ENCODE results near the gene WNT5A. TPM values are rescaled to one million over a fixed set of nuclear protein-coding genes. Genes with fewer than 3 reads are reported as not detected.
A peak's percentile ranks its signal among the peaks of the same experiment; 100 is the strongest.

WNT5A gene
- total RNA-seq, 1 experiment from 2014 or later = 1.1 TPM

DNA sequence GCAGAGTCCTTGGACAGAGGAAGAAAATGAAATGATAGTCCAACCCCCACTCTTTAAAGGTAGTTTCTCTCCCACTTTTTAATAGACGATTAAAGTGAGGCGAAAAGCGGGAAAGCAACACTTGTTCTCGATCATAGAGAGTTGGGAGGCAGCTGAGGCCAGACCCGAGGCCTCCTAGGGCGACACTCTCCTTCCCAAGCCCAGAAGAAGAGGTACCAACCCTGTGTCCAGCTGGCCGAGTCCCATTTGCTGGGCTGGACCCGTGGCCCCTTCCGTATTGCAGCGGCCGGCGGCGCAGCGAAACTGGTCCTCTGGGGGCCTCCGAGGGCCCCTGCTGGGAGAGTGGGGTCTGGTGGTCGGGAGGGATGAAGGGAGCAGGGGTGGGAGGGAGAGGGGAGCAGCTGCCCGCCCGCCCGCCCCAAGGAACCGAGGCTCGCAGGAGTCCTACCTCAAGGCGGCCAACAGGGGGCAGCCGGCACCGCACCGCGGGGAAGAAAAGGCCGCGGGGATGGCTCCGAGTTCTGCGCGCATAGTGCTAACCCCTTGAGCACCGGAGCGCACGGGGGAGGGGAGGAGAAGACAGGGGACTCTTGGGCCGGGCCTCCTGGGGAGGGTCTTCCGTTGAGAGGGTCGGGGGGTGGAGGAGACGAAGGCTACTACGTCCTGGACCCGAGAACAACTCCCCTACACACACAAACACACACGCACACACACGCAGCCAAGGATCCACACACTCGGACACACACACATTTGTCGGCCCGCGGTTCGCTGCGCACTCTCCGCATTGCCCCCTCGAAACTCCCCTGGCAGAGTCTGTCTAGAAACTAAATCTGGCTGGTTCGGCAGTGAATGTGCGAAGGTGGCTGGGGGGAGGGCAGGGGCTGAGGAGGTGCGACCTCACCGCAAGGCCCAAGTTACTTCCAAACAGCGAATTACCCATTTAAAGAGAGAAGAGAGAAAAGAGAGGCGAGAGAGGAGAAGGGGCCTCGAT lies 2.0 kb downstream of the WNT5A start:
- H3K14ac ChIP-seq (ENCODE audit: insufficient read depth, low read length) = no peak overlapping the region
- no peaks in the 10 kb centered on the region for H3K79me1 ChIP-seq (ENCODE audit: insufficient read depth, low read depth, low read length, poor library complexity, severe bottlenecking)
- no peak overlapping the region for H3K23ac ChIP-seq (ENCODE audit: insufficient read length, low read depth, low read length)
- peaks cover 61 to 67% of the 10 kb centered on the region in 2 experiments for H3K4me1 Mint-ChIP-seq
- DNase-seq = peak; percentile 88
- no peaks in the 10 kb centered on the region for H3K79me2 ChIP-seq (ENCODE audit: insufficient read depth, low read length)
- peaks cover 0 to 5% of the 10 kb centered on the region in 2 experiments; a peak in 3 of 5 replicates for H3K9me3 Mint-ChIP-seq
- no peak overlapping the region for H2BK15ac ChIP-seq (ENCODE audit: low read depth, low read length)
- H3K36me3 Mint-ChIP-seq (ENCODE audit: insufficient read depth in 1 of 3, low read depth in 3 of 3) = peaks cover 0 to 4% (median 0%) of the 10 kb centered on the region in 3 experiments; a peak in 1 of 7 replicates
- no peak overlapping the region for H3K18ac ChIP-seq (ENCODE audit: insufficient read length, low read depth, low read length)
- H3K4ac ChIP-seq (ENCODE audit: low read depth, low read length) = no peak overlapping the region
- no peak overlapping the region for H2BK120ac ChIP-seq (ENCODE audit: low read depth, low read length, poor library complexity, severe bottlenecking)
- H3K23me2 ChIP-seq (ENCODE audit: insufficient read length, low read depth, low read length, poor library complexity, severe bottlenecking) = peaks cover 78% of the 10 kb centered on the region
- no peak overlapping the region for H4K8ac ChIP-seq (replicated peaks; ENCODE audit: insufficient read length, low read depth, low read length)
- no peak overlapping the region for H2BK12ac ChIP-seq (ENCODE audit: insufficient read length, low read depth, low read length)
- no peak overlapping the region for H2AK5ac ChIP-seq (ENCODE audit: insufficient read length, low read length)
- no peak overlapping the region for H3K9ac ChIP-seq (ENCODE audit: extremely low read depth, insufficient read length, low read length)
- no peak overlapping the region for H3K27ac ChIP-seq (ENCODE audit: insufficient read length, low read depth, low read length)
- peaks cover 97% of the 10 kb centered on the region for H3K27me3 Mint-ChIP-seq (ENCODE audit: low read depth)
- no peak overlapping the region for H3T11ph ChIP-seq (ENCODE audit: low read length)
- H2BK20ac ChIP-seq (ENCODE audit: low read depth, low read length, poor library complexity, severe bottlenecking) = no peak overlapping the region
- H4K20me1 ChIP-seq (ENCODE audit: control insufficient read depth, insufficient read depth, insufficient read length) = no peaks in the 10 kb centered on the region
- peak overlapping the region; percentile 70 for H3K4me2 ChIP-seq (ENCODE audit: insufficient read depth, insufficient read length, low read length)
- H3K56ac ChIP-seq (ENCODE audit: insufficient read length, low read depth, low read length) = no peak overlapping the region
- peak overlapping the region in 1 of 3 experiments; percentile 3; a peak in 3 of 7 replicates for H3K27ac Mint-ChIP-seq
- TF ChIP-seq, protein P1, sequence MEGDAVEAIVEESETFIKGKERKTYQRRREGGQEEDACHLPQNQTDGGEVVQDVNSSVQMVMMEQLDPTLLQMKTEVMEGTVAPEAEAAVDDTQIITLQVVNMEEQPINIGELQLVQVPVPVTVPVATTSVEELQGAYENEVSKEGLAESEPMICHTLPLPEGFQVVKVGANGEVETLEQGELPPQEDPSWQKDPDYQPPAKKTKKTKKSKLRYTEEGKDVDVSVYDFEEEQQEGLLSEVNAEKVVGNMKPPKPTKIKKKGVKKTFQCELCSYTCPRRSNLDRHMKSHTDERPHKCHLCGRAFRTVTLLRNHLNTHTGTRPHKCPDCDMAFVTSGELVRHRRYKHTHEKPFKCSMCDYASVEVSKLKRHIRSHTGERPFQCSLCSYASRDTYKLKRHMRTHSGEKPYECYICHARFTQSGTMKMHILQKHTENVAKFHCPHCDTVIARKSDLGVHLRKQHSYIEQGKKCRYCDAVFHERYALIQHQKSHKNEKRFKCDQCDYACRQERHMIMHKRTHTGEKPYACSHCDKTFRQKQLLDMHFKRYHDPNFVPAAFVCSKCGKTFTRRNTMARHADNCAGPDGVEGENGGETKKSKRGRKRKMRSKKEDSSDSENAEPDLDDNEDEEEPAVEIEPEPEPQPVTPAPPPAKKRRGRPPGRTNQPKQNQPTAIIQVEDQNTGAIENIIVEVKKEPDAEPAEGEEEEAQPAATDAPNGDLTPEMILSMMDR (conservative IDR thresholded peaks at IDR 0.05) = peak; percentile 91
- WGBS (ENCODE audit: extremely low coverage, insufficient read length, low lambda C conversion rate) = no CpG with 5 or more reads among the region's 57 CpGs
- no peak overlapping the region for H4K5ac ChIP-seq (ENCODE audit: insufficient read length, low read depth, low read length)
- peaks cover 2% of the 10 kb centered on the region; the same call in 1 of the 2 replicates for H3K4me1 ChIP-seq (ENCODE audit: insufficient read depth, low read length)
- H3K4me3 Mint-ChIP-seq = peak overlapping the region; percentile 78 to 89
- H2BK5ac ChIP-seq (ENCODE audit: insufficient read length, low read length) = no peak overlapping the region
- H3K9me3 ChIP-seq (ENCODE audit: control insufficient read depth, low read depth, low read length) = no peaks in the 10 kb centered on the region
- H4K91ac ChIP-seq (ENCODE audit: insufficient read length, low read depth, low read length) = no peak overlapping the region
- H2AFZ ChIP-seq (ENCODE audit: low read length) = no peak overlapping the region
- peaks cover 54% of the 10 kb centered on the region; the same call in 1 of the 2 replicates for H3K27me3 ChIP-seq (ENCODE audit: insufficient read depth, low read length)

Data from H9 (cell line).